GM23338 (cell line): ENCODE data around the gene WNT9A. TPM values are rescaled to one million over a fixed set of nuclear protein-coding genes. Genes with fewer than 3 reads are reported as not detected.

ENCODE experiments used
- ATAC-seq: fragments of 200-7000 bp; cut with Tn5 transposase; 3 replicates; pipeline ENCODE4 v1.9.1; 2020
- DNase-seq: peaks from one replicate; pipeline ENCODE4 v3.0.0-alpha.2; 2015; ENCODE audit warnings: low spot score
- H2AFZ ChIP-seq: fragments of 200-600 bp; sonication (generic); 2 replicates; pipeline ENCODE4 v1.8.0; 2016; ENCODE audit warnings: antibody characterized with exemption, mild to moderate bottlenecking, moderate library complexity
- H3F3A ChIP-seq: fragments of 200-600 bp; sonication (generic); replicated peaks from 2 replicates; pipeline ENCODE4 v1.8.0; 2017; ENCODE audit warnings: antibody characterized with exemption, mixed run types, low read depth
- H3K27ac ChIP-seq: fragments of 200-600 bp; sonication (generic); 2 replicates; pipeline ENCODE4 v1.6.1; 2016; ENCODE audit warnings: low read depth
- H3K27me3 ChIP-seq: fragments of 200-600 bp; sonication (generic); 2 replicates; pipeline ENCODE4 v1.8.0; 2016; ENCODE audit warnings: mild to moderate bottlenecking, mixed run types, moderate library complexity; ENCODE audit not compliant: insufficient read depth
- H3K36me3 ChIP-seq: fragments of 200-600 bp; sonication (generic); 2 replicates; pipeline ENCODE4 v1.8.0; 2016; ENCODE audit warnings: mild to moderate bottlenecking; ENCODE audit not compliant: insufficient read depth
- H3K4me1 ChIP-seq: fragments of 200-600 bp; sonication (generic); 2 replicates; pipeline ENCODE4 v1.8.0; 2016; ENCODE audit warnings: mild to moderate bottlenecking, moderate library complexity; ENCODE audit not compliant: insufficient read depth
- H3K4me2 ChIP-seq: fragments of 200-600 bp; sonication (generic); 2 replicates; pipeline ENCODE4 v1.7.1; 2017; ENCODE audit warnings: mixed run types
- H3K4me3 ChIP-seq: fragments of 200-600 bp; sonication (generic); 2 replicates; pipeline ENCODE4 v1.6.1; 2016; ENCODE audit warnings: mixed run types
- H3K79me2 ChIP-seq: fragments of 200-600 bp; sonication (generic); replicated peaks from 2 replicates; pipeline ENCODE4 v1.8.0; 2017; ENCODE audit warnings: mild to moderate bottlenecking; ENCODE audit not compliant: insufficient read depth
- H3K9me2 ChIP-seq: fragments of 200-600 bp; sonication (generic); 2 replicates; pipeline ENCODE4 v1.8.0; 2017; ENCODE audit not compliant: insufficient read depth
- H4K20me1 ChIP-seq: fragments of 200-600 bp; sonication (generic); replicated peaks from 2 replicates; pipeline ENCODE4 v1.8.0; 2017; ENCODE audit warnings: mild to moderate bottlenecking; ENCODE audit not compliant: insufficient read depth
- H3K27ac Mint-ChIP-seq: 2 replicates; pipeline ENCODE4 v1.8.0; 2020; ENCODE audit warnings: inconsistent platforms, mild to moderate bottlenecking, moderate library complexity, mixed read lengths
- H3K27me3 Mint-ChIP-seq: 3 replicates; pipeline ENCODE4 v1.8.0; 2022; ENCODE audit warnings: low read depth, mild to moderate bottlenecking, moderate library complexity, mixed read lengths, inconsistent platforms; ENCODE audit not compliant: insufficient read depth, poor library complexity
- H3K36me3 Mint-ChIP-seq: 3 replicates; pipeline ENCODE4 v1.8.0; 2021; ENCODE audit warnings: low read depth, mild to moderate bottlenecking, inconsistent platforms, moderate library complexity, mixed read lengths
- H3K4me1 Mint-ChIP-seq: 3 replicates; pipeline ENCODE4 v1.8.0; 2020; ENCODE audit warnings: mild to moderate bottlenecking, inconsistent platforms, mixed read lengths
- H3K4me3 Mint-ChIP-seq: 3 replicates; pipeline ENCODE4 v1.8.0; 2021; ENCODE audit warnings: moderate library complexity, mild to moderate bottlenecking, inconsistent platforms, mixed read lengths
- H3K9me3 Mint-ChIP-seq: 3 replicates; pipeline ENCODE4 v1.8.0; 2020; ENCODE audit warnings: moderate library complexity, mild to moderate bottlenecking, inconsistent platforms, mixed read lengths
- CREB1 ChIP-seq: fragments of 250-450 bp; sonication (Bioruptor Pico); IDR thresholded peaks from 2 replicates; pipeline ENCODE4 v1.5.0; 2020; ENCODE audit warnings: low read depth, mild to moderate bottlenecking, moderate library complexity
- CTCF ChIP-seq, 2 experiments: fragments of 200-600 bp in 1 of 2; sonication (generic) in 1 of 2; conservative IDR thresholded peaks; 2 replicates each; pipeline versions ENCODE4 v1.5.1 to v1.6.1; 2016 to 2017; ENCODE audit warnings: antibody characterized with exemption in 2 of 2, low read depth in 2 of 2, mild to moderate bottlenecking in 2 of 2, moderate library complexity in 1 of 2
- ETS1 ChIP-seq: IDR thresholded peaks from 2 replicates; pipeline ENCODE4 v1.6.1; 2016; ENCODE audit warnings: antibody characterized with exemption
- EZH2phosphoT487 ChIP-seq: fragments of 200-600 bp; sonication (generic); IDR thresholded peaks from one replicate; pipeline ENCODE4 v1.8.1; 2018; ENCODE audit warnings: antibody characterized with exemption; ENCODE audit not compliant: unreplicated experiment
- NANOG ChIP-seq: IDR thresholded peaks from 2 replicates; pipeline ENCODE4 v1.6.1; 2016; ENCODE audit warnings: antibody characterized with exemption, borderline replicate concordance
- POLR2AphosphoS5 ChIP-seq: IDR thresholded peaks from 2 replicates; pipeline ENCODE4 v1.6.1; 2016; ENCODE audit warnings: antibody characterized with exemption, low read depth
- ZNF114 ChIP-seq: fragments of 250-450 bp; sonication (Bioruptor Pico); IDR thresholded peaks from 2 replicates; pipeline ENCODE4 v1.5.0; 2020; ENCODE audit warnings: mild to moderate bottlenecking, moderate library complexity
- ZNF331 ChIP-seq: fragments of 250-450 bp; sonication (Bioruptor Pico); IDR thresholded peaks from 2 replicates; pipeline ENCODE4 v1.5.0; 2020; ENCODE audit warnings: low read depth, mild to moderate bottlenecking, moderate library complexity
- polyA plus RNA-seq: library from polyadenylated mRNA; unstranded; fragments of >200 nt; fragmentation: Nextera tagmentation; extraction: Ambion mirVana; gene quantifications from 2 replicates; pipeline ENCODE4 v1.2.1, GENCODE V29; 2016
- total RNA-seq: library from RNA; depleted of rRNA; stranded (reverse); fragments of >200 nt; shearing (Covaris generic); gene quantifications from 2 replicates; pipeline ENCODE4 v1.2.3, GENCODE V29; 2014
- TF ChIP-seq, protein P1 (sequence below): IDR thresholded peaks from one replicate; pipeline ENCODE4 v1.6.1; 2018; ENCODE audit warnings: antibody characterized with exemption; ENCODE audit not compliant: unreplicated experiment
- TF ChIP-seq, protein P2 (sequence below): fragments of 250-450 bp; sonication (Bioruptor Pico); IDR thresholded peaks from 2 replicates; pipeline ENCODE4 v1.5.0; 2020; ENCODE audit warnings: mild to moderate bottlenecking, moderate library complexity

Gene WNT9A
- total and polyA plus RNA-seq, 2 experiments from 2014 or later = 0.06 to 2.0 TPM

DNA sequence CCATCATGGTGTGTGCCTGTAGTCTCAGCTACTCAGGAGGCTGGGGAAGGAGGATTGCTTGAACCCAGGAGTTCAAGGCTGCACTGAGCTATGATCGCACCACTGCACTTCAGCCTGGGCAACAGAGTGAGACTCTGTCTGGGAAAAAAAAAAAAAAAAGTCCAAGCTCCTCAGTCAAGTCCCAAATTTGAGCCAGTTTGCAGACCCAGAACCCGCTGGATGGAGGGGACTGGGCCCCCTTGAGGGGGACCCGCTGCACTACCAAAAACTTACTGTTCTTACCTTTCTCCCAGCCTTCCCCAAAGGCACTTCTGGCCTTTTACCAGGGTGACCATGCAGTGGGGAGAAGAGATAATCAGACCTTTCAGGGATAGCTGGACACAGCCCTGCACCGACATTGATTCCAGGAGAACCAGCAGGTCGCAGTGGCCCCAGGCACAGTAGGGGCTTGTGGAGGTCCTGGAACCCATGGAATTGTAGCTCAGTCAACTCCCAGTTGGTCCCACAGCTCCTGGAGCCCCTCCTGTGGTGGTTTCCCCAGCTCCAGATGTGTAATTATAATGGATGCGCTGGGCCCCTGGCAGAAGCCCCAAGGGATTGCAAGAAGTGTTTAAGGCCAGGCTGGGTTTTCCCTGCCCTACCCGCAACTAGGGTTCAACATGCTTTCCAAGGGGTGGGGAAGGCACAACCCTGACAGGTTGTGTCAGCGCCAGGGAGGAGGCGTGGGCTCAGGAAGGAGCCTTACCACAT is 4.1 kb upstream of the WNT9A start (continued):
- TF ChIP-seq, protein P1, sequence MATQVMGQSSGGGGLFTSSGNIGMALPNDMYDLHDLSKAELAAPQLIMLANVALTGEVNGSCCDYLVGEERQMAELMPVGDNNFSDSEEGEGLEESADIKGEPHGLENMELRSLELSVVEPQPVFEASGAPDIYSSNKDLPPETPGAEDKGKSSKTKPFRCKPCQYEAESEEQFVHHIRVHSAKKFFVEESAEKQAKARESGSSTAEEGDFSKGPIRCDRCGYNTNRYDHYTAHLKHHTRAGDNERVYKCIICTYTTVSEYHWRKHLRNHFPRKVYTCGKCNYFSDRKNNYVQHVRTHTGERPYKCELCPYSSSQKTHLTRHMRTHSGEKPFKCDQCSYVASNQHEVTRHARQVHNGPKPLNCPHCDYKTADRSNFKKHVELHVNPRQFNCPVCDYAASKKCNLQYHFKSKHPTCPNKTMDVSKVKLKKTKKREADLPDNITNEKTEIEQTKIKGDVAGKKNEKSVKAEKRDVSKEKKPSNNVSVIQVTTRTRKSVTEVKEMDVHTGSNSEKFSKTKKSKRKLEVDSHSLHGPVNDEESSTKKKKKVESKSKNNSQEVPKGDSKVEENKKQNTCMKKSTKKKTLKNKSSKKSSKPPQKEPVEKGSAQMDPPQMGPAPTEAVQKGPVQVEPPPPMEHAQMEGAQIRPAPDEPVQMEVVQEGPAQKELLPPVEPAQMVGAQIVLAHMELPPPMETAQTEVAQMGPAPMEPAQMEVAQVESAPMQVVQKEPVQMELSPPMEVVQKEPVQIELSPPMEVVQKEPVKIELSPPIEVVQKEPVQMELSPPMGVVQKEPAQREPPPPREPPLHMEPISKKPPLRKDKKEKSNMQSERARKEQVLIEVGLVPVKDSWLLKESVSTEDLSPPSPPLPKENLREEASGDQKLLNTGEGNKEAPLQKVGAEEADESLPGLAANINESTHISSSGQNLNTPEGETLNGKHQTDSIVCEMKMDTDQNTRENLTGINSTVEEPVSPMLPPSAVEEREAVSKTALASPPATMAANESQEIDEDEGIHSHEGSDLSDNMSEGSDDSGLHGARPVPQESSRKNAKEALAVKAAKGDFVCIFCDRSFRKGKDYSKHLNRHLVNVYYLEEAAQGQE = no peak
- TF ChIP-seq CTCF (conservative IDR thresholded peaks at IDR 0.05; ENCODE audit: low read depth in 2 of 2) (no peak), NANOG (no peak), EZH2phosphoT487 (no peak), POLR2AphosphoS5 (no peak)

DNA sequence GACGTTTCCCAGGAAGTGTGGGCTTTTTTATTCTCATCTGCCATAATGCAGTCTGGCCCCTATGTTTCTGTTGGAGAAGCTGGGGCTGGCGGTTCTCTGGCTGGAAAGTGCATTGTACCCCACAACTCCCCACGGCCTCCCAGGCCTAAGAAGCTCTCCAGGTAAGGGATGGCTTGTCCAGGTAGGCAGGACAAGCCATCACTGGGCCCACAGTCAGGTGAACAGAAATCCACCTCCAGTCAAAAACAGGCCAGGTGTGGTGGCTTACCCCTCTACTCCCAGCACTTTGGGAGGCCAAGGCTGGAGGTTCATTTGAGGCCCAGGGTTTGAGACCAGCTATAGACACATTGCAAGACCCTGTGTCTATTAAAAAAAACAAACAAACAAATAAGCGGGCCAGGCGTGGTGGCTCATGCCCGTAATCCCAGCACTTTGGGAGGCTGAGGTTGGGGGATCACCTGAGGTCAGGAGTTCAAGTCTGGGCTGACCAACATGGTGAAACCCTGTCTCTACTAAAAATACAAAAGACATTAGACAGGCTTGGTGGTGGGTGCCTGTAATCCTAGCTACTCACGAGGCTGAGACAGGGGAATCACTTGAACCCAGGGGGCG is 3.1 kb upstream of the WNT9A start:
- no peak for TF ChIP-seq ETS1
- TF ChIP-seq CREB1 = no peak
- TF ChIP-seq, protein P2, sequence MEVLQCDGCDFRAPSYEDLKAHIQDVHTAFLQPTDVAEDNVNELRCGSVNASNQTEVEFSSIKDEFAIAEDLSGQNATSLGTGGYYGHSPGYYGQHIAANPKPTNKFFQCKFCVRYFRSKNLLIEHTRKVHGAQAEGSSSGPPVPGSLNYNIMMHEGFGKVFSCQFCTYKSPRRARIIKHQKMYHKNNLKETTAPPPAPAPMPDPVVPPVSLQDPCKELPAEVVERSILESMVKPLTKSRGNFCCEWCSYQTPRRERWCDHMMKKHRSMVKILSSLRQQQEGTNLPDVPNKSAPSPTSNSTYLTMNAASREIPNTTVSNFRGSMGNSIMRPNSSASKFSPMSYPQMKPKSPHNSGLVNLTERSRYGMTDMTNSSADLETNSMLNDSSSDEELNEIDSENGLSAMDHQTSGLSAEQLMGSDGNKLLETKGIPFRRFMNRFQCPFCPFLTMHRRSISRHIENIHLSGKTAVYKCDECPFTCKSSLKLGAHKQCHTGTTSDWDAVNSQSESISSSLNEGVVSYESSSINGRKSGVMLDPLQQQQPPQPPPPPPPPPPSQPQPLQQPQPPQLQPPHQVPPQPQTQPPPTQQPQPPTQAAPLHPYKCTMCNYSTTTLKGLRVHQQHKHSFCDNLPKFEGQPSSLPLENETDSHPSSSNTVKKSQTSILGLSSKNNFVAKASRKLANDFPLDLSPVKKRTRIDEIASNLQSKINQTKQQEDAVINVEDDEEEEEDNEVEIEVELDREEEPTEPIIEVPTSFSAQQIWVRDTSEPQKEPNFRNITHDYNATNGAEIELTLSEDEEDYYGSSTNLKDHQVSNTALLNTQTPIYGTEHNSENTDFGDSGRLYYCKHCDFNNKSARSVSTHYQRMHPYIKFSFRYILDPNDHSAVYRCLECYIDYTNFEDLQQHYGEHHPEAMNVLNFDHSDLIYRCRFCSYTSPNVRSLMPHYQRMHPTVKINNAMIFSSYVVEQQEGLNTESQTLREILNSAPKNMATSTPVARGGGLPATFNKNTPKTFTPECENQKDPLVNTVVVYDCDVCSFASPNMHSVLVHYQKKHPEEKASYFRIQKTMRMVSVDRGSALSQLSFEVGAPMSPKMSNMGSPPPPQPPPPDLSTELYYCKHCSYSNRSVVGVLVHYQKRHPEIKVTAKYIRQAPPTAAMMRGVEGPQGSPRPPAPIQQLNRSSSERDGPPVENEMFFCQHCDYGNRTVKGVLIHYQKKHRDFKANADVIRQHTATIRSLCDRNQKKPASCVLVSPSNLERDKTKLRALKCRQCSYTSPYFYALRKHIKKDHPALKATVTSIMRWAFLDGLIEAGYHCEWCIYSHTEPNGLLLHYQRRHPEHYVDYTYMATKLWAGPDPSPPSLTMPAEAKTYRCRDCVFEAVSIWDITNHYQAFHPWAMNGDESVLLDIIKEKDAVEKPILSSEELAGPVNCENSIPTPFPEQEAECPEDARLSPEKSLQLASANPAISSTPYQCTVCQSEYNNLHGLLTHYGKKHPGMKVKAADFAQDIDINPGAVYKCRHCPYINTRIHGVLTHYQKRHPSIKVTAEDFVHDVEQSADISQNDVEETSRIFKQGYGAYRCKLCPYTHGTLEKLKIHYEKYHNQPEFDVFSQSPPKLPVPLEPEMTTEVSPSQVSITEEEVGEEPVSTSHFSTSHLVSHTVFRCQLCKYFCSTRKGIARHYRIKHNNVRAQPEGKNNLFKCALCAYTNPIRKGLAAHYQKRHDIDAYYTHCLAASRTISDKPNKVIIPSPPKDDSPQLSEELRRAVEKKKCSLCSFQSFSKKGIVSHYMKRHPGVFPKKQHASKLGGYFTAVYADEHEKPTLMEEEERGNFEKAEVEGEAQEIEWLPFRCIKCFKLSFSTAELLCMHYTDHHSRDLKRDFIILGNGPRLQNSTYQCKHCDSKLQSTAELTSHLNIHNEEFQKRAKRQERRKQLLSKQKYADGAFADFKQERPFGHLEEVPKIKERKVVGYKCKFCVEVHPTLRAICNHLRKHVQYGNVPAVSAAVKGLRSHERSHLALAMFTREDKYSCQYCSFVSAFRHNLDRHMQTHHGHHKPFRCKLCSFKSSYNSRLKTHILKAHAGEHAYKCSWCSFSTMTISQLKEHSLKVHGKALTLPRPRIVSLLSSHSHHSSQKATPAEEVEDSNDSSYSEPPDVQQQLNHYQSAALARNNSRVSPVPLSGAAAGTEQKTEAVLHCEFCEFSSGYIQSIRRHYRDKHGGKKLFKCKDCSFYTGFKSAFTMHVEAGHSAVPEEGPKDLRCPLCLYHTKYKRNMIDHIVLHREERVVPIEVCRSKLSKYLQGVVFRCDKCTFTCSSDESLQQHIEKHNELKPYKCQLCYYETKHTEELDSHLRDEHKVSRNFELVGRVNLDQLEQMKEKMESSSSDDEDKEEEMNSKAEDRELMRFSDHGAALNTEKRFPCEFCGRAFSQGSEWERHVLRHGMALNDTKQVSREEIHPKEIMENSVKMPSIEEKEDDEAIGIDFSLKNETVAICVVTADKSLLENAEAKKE (CRISPR knock-in tag) = no peak
- TF ChIP-seq ZNF114 (CRISPR knock-in tag) = no peak
- no peak for TF ChIP-seq EZH2phosphoT487
- TF ChIP-seq ZNF331 (CRISPR knock-in tag) = no peak
- peaks cover 9% of the 10 kb centered on the region for H3K4me1 Mint-ChIP-seq

More for the DNA sequence above, 3.1 kb upstream of the WNT9A start:
- Mint-ChIP-seq H3K9me3 (peaks cover 7% of the 10 kb centered on the region; the same call in 1 of the 3 replicates), H3K4me3 (no peak overlapping the region), H3K36me3 (no peaks in the 10 kb centered on the region), H3K27ac (no peak overlapping the region), H3K27me3 (peaks cover 28% of the 10 kb centered on the region)
- Histone ChIP-seq H2AFZ (no peak overlapping the region), H3K9me2 (no peaks in the 10 kb centered on the region), H3K4me2 (no peak overlapping the region), H3K79me2 (no peaks in the 10 kb centered on the region), H3K4me3 (no peak overlapping the region), H3K36me3 (no peaks in the 10 kb centered on the region), H4K20me1 (0 out of 2 replicates have a peak, but pooled peaks cover 5% of the 10 kb centered on the region), H3K4me1 (peaks cover 6% of the 10 kb centered on the region; the same call in 1 of the 2 replicates), H3F3A (0 out of 2 replicates have a peak, but pooled peaks cover 3% of the 10 kb centered on the region), H3K27me3 (peaks cover 32% of the 10 kb centered on the region), H3K27ac (no peak overlapping the region)
- no peak for DNase-seq
- no peak for ATAC-seq
